C4-2B (cell line): ENCODE measurements around the gene GRIK4.

Experiments used
- H3K27ac ChIP-seq: fragments of 450-650 bp; 2 replicates; pipeline ENCODE4 v1.5.1; 2017
- ZFX ChIP-seq: fragments of 450-650 bp; IDR thresholded peaks from 2 replicates; pipeline ENCODE4 v1.6.1; 2017
- TF ChIP-seq, protein P1 (sequence below): fragments of 450-650 bp; conservative IDR thresholded peaks from 2 replicates; pipeline ENCODE4 v1.5.1; 2017; ENCODE audit warnings: mild to moderate bottlenecking

GRIK4 gene

DNA sequence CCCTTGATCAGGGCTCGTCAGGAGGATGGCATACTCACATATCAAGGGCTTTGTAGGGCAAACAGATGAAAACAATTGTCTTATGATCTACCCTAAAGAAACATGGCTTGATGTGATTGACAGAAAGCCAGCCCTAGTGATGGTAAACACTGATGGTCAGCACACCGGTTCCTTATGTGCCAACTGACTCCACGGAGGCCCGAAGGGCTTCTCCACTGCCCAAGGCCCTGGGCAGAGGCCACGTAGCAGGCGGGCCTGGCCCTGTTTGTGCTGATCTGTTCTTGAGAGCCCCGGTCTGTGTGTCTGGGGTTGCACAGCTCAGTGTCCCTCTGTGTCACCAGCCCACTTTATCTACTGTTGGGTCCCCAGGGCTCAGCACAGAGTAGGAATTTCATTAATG is 115.2 kb downstream of the GRIK4 start:
- TF ChIP-seq, protein P1, sequence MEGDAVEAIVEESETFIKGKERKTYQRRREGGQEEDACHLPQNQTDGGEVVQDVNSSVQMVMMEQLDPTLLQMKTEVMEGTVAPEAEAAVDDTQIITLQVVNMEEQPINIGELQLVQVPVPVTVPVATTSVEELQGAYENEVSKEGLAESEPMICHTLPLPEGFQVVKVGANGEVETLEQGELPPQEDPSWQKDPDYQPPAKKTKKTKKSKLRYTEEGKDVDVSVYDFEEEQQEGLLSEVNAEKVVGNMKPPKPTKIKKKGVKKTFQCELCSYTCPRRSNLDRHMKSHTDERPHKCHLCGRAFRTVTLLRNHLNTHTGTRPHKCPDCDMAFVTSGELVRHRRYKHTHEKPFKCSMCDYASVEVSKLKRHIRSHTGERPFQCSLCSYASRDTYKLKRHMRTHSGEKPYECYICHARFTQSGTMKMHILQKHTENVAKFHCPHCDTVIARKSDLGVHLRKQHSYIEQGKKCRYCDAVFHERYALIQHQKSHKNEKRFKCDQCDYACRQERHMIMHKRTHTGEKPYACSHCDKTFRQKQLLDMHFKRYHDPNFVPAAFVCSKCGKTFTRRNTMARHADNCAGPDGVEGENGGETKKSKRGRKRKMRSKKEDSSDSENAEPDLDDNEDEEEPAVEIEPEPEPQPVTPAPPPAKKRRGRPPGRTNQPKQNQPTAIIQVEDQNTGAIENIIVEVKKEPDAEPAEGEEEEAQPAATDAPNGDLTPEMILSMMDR = no peak
- no peak for TF ChIP-seq ZFX
- no peak overlapping the region for H3K27ac ChIP-seq

DNA sequence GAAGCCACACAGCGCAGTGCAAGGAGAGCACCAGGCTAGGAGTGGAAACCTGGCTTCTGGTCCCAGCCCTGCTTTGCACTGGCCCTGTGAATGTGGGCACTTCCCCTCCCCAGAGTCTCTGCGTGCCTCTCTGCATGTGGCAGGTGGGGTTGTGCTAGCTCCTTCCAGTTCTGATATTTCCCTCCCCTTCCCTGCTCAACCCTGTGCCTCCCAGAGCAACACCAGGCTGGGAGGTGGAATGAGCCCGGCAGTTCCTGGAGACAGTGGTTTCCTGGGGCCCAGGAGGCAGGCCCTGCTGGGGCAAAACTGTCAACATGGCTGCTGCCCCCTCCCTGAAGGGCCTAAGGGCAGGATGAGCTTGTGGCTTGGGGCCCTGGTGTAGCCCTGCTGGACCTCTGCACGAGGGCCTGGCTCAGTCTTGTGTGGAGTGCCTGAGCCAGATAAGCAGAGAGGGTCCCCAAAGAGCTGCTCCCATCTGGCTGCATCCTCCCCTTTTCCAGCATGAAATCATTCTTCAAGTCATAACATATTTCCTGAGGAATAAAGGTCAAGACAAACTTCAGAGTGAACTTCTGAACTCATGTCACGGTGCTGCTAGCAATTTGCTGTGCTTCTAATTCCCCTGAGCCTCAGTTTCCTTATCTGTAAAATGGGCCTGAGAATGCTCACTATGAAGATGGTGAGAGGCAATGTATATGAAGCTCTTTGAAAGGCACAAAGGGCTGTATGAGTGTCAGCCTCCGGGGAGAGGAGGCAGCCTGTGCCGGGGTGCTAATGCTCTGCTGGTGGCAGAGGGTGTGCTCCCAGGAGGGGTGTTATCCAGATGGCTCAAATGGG is 116.0 kb downstream of the GRIK4 start:
- TF ChIP-seq, protein P1 = no peak
- no peak for TF ChIP-seq ZFX

DNA sequence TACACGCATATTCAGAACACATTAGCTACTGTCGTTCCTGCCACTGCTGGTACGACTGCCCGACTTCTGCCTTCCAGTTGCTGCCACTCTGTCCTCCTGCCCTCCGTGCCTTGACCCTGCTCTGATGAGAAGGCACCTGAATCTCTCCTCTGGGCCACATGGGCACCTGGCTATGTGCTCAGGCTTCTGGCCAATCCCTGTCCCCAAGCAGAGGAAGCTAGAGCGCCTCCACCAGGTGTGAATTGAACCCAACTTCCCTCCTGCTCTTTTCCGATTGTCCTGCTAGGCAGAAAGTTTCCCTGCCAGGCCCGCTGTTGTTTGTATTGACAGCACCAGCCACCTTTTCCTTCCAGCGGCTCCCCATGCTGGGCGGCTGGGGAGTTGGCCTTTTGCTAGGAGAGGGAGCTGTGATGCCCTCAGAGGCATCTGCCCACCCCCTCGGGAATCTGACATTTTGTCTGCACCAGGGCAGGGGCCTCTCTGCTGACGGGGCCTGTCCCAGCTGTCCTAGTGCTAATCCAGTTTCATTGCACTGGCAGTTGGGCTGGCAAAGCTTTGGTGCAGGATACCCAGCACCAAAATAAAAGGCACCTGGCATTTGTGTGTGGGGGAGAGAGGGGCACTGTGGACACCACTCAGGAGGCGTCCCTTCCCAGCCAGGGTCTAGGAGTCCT is 118.0 kb downstream of the GRIK4 start:
- TF ChIP-seq, protein P1 = no peak
- TF ChIP-seq ZFX = no peak
- H3K27ac ChIP-seq = no peak overlapping the region

More for the DNA sequence above, 116.0 kb downstream of the GRIK4 start:
- no peak overlapping the region for H3K27ac ChIP-seq

DNA sequence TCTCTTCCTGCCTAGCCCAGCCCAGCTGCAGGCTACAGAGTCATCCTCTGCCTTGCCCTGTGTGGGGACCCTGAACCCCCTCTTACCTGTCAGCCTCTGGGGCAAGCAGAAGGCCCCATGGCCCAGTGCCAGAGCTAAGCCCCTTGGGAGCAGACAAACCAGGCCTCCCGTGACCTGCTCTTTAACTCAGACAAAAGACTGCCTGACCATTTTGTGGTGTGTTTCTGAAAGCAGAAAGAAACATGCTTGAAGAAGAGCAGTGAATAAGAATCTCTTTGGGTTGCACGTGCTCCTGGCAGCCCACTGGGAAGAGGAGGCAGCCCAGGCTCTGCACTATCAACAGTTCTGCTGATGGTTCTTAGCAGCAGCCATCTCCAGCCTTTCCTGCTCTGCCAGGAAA is 118.6 kb downstream of the GRIK4 start:
- no peak for TF ChIP-seq ZFX
- TF ChIP-seq, protein P1 = no peak
- H3K27ac ChIP-seq = no peak overlapping the region

DNA sequence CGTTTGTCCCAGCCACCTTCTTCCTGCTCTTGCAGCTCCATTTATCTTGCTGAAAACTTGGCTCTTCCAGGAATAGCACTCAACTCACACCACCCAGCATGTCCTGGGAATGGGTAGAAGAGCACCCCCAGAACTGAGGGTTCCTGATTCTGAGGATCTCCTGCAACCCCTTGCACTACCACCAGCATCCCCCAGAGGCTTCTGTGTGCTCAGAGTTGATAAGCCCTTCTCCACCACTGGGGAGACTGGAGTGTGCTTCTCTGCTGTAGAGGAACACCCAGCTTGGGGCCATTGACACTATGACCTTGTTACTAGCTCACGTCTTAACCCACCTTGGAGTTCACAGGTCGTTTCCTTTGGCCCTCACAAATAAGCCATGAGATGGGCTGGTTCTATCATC is 121.0 kb downstream of the GRIK4 start:
- TF ChIP-seq ZFX = no peak
- TF ChIP-seq, protein P1 = no peak; the same call in 1 of the 2 replicates
- H3K27ac ChIP-seq = no peak overlapping the region

DNA sequence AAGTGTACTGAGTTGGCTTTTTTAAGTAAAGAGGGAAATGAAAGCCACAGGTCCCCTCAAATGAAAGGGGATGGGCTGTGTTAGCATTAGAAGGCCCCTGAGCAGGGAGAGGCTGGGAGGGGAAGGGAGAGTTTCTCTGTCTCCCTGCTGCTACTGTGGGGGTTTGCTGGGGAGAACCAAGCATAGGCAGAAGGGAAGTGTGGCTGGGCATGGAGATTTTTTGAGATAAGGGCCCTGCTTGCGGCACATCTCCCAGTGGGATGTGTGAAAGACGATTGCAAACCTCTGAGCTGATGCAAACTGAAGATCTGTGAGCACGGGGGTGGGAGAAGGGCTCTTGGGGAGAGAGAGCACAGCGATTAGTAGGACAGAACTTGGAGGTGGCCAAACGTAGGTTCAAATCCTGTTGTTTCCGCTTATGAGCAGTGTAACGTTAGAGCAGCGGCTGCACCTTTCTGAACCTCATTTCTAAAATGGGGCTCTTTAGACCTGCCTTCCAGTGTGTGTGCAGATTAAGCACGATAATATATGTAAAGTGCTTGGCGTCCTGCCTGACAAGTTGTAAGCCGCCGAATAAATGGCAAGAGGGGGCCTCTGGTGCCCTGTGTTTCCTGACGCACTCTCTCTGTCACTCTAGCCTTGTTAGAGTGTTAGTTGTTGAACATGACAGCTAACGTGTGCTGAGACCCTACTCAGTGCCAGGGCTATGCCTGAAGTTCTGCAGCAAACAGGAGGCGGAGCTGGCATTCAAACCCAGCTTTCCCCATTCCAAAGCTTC is 122.3 kb downstream of the GRIK4 start:
- TF ChIP-seq, protein P1 = no peak
- no peak for TF ChIP-seq ZFX
- no peak overlapping the region for H3K27ac ChIP-seq

DNA sequence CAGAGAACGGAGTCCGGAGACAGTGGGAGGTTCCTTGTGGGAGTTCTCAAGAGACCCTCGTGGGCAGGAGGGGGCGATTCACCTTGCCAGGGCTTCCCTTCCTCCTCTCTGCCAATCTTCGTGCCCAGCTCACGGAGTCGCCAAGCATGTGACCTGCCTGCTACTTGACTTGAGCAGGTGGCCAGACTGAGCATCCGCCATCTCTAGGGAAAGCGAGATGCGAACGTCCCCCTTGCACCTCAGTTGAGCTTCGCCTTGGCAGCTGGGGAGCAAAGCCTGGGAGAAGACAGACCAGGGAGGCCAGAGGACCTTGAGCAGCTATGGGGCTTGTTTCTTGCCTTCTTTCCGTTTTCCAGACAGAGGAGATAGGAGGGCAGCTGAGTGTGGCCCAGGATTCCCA is 123.2 kb downstream of the GRIK4 start:
- TF ChIP-seq, protein P1 = no peak
- no peak for TF ChIP-seq ZFX
- no peak overlapping the region for H3K27ac ChIP-seq
